Measurements from ENCODE around the gene DLGAP1. TPM values are rescaled to one million over a fixed set of nuclear protein-coding genes. Genes with fewer than 3 reads are reported as not detected.

Gene DLGAP1
- total RNA-seq, 1 donor from 2014 or later, result 3.2 TPM

GRCh38 chr18:3757361-3757760, 697.7 kb downstream of the DLGAP1 start:
- Histone ChIP-seq H3K27ac (no peak overlapping the region), H3K4me1 (no peaks in the 10 kb centered on the region), H3K9me3 (peaks cover 4% of the 10 kb centered on the region), H3K4me3 (no peak overlapping the region), H3K36me3 (no peaks in the 10 kb centered on the region), H3K27me3 (no peaks in the 10 kb centered on the region)
- intact Hi-C loops (cut with DNase I), result no loop called here
- DNase-seq (ENCODE audit: extremely low spot score in 2 of 2), result no peak
- TF ChIP-seq POLR2A (IDR thresholded peaks at IDR 0.05) (no peak), POLR2AphosphoS5 (IDR thresholded peaks at IDR 0.05; ENCODE audit: insufficient read depth in 1 of 2, low read depth in 1 of 2) (no peak), CTCF (IDR thresholded peaks at IDR 0.05) (no peak)

- no peak overlapping the region for H3K4me3 ChIP-seq
- no peaks in the 10 kb centered on the region for H3K36me3 ChIP-seq
- no peak overlapping the region for H3K27ac ChIP-seq
- intact Hi-C loops (cut with DNase I), result no loop called here
- peaks cover 4% of the 10 kb centered on the region for H3K9me3 ChIP-seq
- no peaks in the 10 kb centered on the region for H3K27me3 ChIP-seq
- no peak for TF ChIP-seq CTCF (IDR thresholded peaks at IDR 0.05)
- TF ChIP-seq POLR2AphosphoS5 (IDR thresholded peaks at IDR 0.05; ENCODE audit: insufficient read depth in 1 of 2, low read depth in 1 of 2), result no peak
- no peak for TF ChIP-seq POLR2A (IDR thresholded peaks at IDR 0.05)
- H3K4me1 ChIP-seq, result no peaks in the 10 kb centered on the region
- DNase-seq (ENCODE audit: extremely low spot score in 2 of 2), result no peak
These were observed 702.0 kb downstream of the DLGAP1 start for GRCh38 chr18:3753106-3753505.

- Histone ChIP-seq H3K27me3 (no peaks in the 10 kb centered on the region), H3K27ac (no peak overlapping the region), H3K9me3 (no peaks in the 10 kb centered on the region), H3K4me1 (no peaks in the 10 kb centered on the region), H3K36me3 (no peaks in the 10 kb centered on the region), H3K4me3 (no peak overlapping the region)
- no peak for DNase-seq (ENCODE audit: extremely low spot score in 2 of 2)
- intact Hi-C loops (cut with DNase I), result no loop called here
- TF ChIP-seq POLR2A (IDR thresholded peaks at IDR 0.05), result no peak
- no peak for TF ChIP-seq CTCF (IDR thresholded peaks at IDR 0.05)
- no peak for TF ChIP-seq POLR2AphosphoS5 (IDR thresholded peaks at IDR 0.05; ENCODE audit: insufficient read depth in 1 of 2, low read depth in 1 of 2)
These were observed 707.0 kb downstream of the DLGAP1 start for GRCh38 chr18:3748086-3748485.

- Histone ChIP-seq H3K9me3 (no peaks in the 10 kb centered on the region), H3K27ac (no peak overlapping the region), H3K27me3 (no peaks in the 10 kb centered on the region), H3K36me3 (no peaks in the 10 kb centered on the region), H3K4me3 (no peak overlapping the region), H3K4me1 (no peaks in the 10 kb centered on the region)
- intact Hi-C loops (cut with DNase I), result no loop called here
- TF ChIP-seq POLR2AphosphoS5 (IDR thresholded peaks at IDR 0.05; ENCODE audit: insufficient read depth in 1 of 2, low read depth in 1 of 2) (no peak), CTCF (IDR thresholded peaks at IDR 0.05) (no peak), POLR2A (IDR thresholded peaks at IDR 0.05) (no peak)
- DNase-seq (ENCODE audit: extremely low spot score in 2 of 2), result no peak
These were observed 707.7 kb downstream of the DLGAP1 start for GRCh38 chr18:3747176-3747973.

GRCh38 chr18:3742541-3742940, 712.6 kb downstream of the DLGAP1 start:
- intact Hi-C loops (cut with DNase I), result no loop called here
- H3K4me3 ChIP-seq, result no peak overlapping the region
- TF ChIP-seq CTCF (IDR thresholded peaks at IDR 0.05) (no peak), POLR2A (IDR thresholded peaks at IDR 0.05) (no peak), POLR2AphosphoS5 (IDR thresholded peaks at IDR 0.05; ENCODE audit: insufficient read depth in 1 of 2, low read depth in 1 of 2) (no peak)

More at GRCh38 chr18:3742541-3742940, 712.6 kb downstream of the DLGAP1 start:
- no peaks in the 10 kb centered on the region for H3K36me3 ChIP-seq
- no peaks in the 10 kb centered on the region for H3K9me3 ChIP-seq
- H3K27ac ChIP-seq, result no peak overlapping the region
- H3K27me3 ChIP-seq, result no peaks in the 10 kb centered on the region
- no peaks in the 10 kb centered on the region for H3K4me1 ChIP-seq
- no peak for DNase-seq (ENCODE audit: extremely low spot score in 2 of 2)
